Measurements from ENCODE around the gene PHACTR4.
"Not testable (repeated sequence)": the region's sequence is repeated elsewhere in the genome, so short reads cannot be mapped to it uniquely, and the experiment has no call there.

DNA sequence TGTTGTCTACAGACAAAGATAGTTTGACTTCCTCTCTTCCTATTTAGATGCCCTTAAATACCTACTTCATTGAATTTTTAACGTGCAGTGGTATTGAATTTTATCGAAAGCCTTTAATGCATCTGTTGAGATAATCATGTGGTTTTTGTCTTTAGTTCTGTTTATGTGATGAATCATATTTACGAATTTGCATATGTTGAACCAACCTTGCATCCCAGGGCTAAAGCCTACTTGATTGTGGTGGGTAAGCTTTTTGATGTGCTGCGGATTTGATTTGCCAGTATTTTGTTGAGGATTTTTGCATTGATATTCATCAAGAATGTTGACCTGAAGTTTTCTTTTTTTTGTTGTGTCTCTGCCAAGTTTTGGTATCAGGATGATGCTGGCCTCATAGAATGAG lies 14.2 kb downstream of the PHACTR4 start:
- TF ChIP-seq CTCF (IDR thresholded peaks at IDR 0.05 in 4 of 5, conservative IDR thresholded peaks at IDR 0.05 in 1 of 5); POLR2A (IDR thresholded peaks at IDR 0.05): not testable (repeated sequence)

All from gastrocnemius medialis (tissue), 4 donors.